Measurements from ENCODE around the gene FAU. TPM values are rescaled to one million over a fixed set of nuclear protein-coding genes. Genes with fewer than 3 reads are reported as not detected.

The FAU gene
- total and polyA plus RNA-seq, 9 of the 15 experiments (the other 6 are each of a cell fraction or from before 2014, with no cell fraction given), result 433 to 1,827 (median 942) TPM

DNA sequence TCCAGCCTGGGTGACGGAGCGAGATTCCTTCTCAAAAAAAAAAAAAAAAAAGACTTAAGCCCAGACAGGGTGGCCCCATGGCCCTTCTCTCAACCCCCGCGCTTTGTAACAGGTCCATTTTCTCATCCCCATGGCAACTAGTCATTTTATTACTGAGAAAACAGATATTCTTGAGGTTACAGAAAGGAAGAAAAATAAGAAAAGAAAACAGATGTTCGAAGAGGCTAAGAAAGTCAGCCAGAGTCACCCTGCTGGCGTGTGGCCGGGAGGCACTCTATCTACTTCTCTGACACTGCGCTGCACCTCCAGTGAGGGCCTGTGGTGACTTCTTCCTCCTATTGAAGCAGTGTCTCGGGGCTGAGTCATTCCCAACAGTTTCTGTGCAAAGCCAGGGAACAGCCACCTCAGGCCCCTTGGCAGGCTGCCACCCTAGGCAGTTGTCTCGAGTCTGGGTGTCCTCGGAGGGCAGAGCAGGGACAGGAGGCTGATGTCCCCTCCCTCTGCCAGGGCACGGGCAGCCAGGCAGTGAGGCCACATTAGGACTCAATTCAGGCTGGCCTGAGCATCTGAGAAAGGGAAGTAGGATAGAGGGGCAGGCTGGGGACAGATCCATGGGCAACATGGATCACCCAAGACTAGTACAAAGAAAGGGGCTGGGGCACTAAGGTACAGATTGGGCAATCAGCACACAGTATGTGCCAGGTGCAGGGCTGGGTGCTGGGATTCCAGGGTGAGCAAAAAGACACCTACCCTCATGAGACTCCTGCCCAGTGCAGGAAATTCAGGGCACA lies 28.8 kb upstream of the FAU start (continued):
- TF ChIP-seq ZNF197 (CRISPR knock-in tag; IDR thresholded peaks at IDR 0.05; ENCODE audit: low read depth) (no peak), CREB1 (IDR thresholded peaks at IDR 0.05) (no peak), CREB1 (CRISPR knock-in tag; IDR thresholded peaks at IDR 0.05) (no peak), ZNF76 (CRISPR knock-in tag; IDR thresholded peaks at IDR 0.05; ENCODE audit: borderline replicate concordance) (no peak), POLR2A (conservative IDR thresholded peaks at IDR 0.05) (peak; percentile 56; the same call in 1 of the 2 replicates), RFX1 (IDR thresholded peaks at IDR 0.05) (peak; percentile 77), CBX2 (IDR thresholded peaks at IDR 0.05; ENCODE audit: insufficient read depth, low read length, poor library complexity, severe bottlenecking) (no peak), HSF4 (CRISPR knock-in tag; IDR thresholded peaks at IDR 0.05; ENCODE audit: borderline replicate concordance) (no peak), TCF7L2 (IDR thresholded peaks at IDR 0.05; ENCODE audit: low read depth, low read length) (no peak), HDAC6 (IDR thresholded peaks at IDR 0.05; ENCODE audit: low read depth, low read length) (no peak), ZNF274 (IDR thresholded peaks at IDR 0.05; ENCODE audit: borderline replicate concordance, low read depth, low read length) (no peak), TCF3 (CRISPR knock-in tag; IDR thresholded peaks at IDR 0.05) (0 out of 2 replicates have a peak, but pooled peaks have one; percentile 32), TAF1 (IDR thresholded peaks at IDR 0.05; ENCODE audit: control insufficient read depth, extremely low read depth, insufficient read depth, low read length, severe bottlenecking) (peak; percentile 66), MAFK (IDR thresholded peaks at IDR 0.05; ENCODE audit: low read length) (peak; percentile 69), BRD9 (IDR thresholded peaks at IDR 0.05; ENCODE audit: low read depth, partially characterized antibody) (no peak), NR2F6 (CRISPR knock-in tag; IDR thresholded peaks at IDR 0.05) (no peak), FOS (IDR thresholded peaks at IDR 0.05; ENCODE audit: extremely low read depth, insufficient read length) (no peak), ZKSCAN8 (CRISPR knock-in tag; IDR thresholded peaks at IDR 0.05) (no peak), SRSF9 (IDR thresholded peaks at IDR 0.05; ENCODE audit: borderline replicate concordance, low read depth, low read length) (no peak), SOX6 (IDR thresholded peaks at IDR 0.05) (peak; percentile 13; the same call in 1 of the 2 replicates), ZNF253 (CRISPR knock-in tag; conservative IDR thresholded peaks at IDR 0.05) (no peak), IRF2 (CRISPR knock-in tag; IDR thresholded peaks at IDR 0.05) (no peak), ZNF121 (CRISPR knock-in tag; conservative IDR thresholded peaks at IDR 0.05) (no peak), ZNF766 (CRISPR knock-in tag; conservative IDR thresholded peaks at IDR 0.05) (0 out of 2 replicates have a peak, but pooled peaks have one; percentile 42), TEAD2 (tag; IDR thresholded peaks at IDR 0.05) (no peak)
- TF ChIP-seq, protein P1, sequence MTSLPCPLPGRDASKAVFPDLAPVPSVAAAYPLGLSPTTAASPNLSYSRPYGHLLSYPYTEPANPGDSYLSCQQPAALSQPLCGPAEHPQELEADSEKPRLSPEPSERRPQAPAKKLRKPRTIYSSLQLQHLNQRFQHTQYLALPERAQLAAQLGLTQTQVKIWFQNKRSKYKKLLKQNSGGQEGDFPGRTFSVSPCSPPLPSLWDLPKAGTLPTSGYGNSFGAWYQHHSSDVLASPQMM (CRISPR knock-in tag; IDR thresholded peaks at IDR 0.05), result no peak
- TF ChIP-seq, protein P2, sequence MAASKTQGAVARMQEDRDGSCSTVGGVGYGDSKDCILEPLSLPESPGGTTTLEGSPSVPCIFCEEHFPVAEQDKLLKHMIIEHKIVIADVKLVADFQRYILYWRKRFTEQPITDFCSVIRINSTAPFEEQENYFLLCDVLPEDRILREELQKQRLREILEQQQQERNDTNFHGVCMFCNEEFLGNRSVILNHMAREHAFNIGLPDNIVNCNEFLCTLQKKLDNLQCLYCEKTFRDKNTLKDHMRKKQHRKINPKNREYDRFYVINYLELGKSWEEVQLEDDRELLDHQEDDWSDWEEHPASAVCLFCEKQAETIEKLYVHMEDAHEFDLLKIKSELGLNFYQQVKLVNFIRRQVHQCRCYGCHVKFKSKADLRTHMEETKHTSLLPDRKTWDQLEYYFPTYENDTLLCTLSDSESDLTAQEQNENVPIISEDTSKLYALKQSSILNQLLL (CRISPR knock-in tag; IDR thresholded peaks at IDR 0.05; ENCODE audit: borderline replicate concordance), result no peak
- TF ChIP-seq, protein P3, sequence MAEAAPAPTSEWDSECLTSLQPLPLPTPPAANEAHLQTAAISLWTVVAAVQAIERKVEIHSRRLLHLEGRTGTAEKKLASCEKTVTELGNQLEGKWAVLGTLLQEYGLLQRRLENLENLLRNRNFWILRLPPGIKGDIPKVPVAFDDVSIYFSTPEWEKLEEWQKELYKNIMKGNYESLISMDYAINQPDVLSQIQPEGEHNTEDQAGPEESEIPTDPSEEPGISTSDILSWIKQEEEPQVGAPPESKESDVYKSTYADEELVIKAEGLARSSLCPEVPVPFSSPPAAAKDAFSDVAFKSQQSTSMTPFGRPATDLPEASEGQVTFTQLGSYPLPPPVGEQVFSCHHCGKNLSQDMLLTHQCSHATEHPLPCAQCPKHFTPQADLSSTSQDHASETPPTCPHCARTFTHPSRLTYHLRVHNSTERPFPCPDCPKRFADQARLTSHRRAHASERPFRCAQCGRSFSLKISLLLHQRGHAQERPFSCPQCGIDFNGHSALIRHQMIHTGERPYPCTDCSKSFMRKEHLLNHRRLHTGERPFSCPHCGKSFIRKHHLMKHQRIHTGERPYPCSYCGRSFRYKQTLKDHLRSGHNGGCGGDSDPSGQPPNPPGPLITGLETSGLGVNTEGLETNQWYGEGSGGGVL (CRISPR knock-in tag; IDR thresholded peaks at IDR 0.05), result no peak
